Left renal pelvis (tissue), 4 donors: ENCODE measurements around the gene ALAS1. TPM values are rescaled to one million over a fixed set of nuclear protein-coding genes. Genes with fewer than 3 reads are reported as not detected.

Source experiments
- DNase-seq, 4 donors: peaks; one replicate each; pipeline ENCODE4 v3.0.0-alpha.2; 2013; ENCODE audit warnings: low read depth in 4 of 4, low spot score in 3 of 4
- polyA plus RNA-seq, 4 donors: library from polyadenylated mRNA; unstranded; fragments of 120-200 nt; gene quantifications; one replicate each; pipeline ENCODE4 v1.2.1, GENCODE V29; 2013; ENCODE audit not compliant: insufficient read length in 4 of 4

ALAS1 gene
- polyA plus RNA-seq, 4 donors: 28.8 to 50.7 (median 47.9) TPM

DNA sequence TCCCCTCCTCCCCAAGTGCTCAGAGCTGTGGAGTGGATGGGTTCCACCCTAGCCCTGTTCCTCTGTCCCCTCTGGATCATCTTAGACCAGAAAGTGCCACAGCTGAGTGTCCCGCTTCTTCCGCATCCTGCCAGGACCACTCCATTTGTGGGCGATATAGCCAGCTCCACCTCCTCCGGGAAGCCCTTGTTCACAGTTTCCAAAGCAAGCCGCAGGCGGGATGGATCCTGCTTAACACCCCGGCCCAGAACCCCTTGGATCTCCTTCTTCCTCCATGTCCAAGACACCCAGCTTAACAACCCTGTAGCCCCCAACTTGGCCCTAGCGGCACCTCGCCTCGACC lies 490 bp upstream of the ALAS1 start:
- no peak for DNase-seq

DNA sequence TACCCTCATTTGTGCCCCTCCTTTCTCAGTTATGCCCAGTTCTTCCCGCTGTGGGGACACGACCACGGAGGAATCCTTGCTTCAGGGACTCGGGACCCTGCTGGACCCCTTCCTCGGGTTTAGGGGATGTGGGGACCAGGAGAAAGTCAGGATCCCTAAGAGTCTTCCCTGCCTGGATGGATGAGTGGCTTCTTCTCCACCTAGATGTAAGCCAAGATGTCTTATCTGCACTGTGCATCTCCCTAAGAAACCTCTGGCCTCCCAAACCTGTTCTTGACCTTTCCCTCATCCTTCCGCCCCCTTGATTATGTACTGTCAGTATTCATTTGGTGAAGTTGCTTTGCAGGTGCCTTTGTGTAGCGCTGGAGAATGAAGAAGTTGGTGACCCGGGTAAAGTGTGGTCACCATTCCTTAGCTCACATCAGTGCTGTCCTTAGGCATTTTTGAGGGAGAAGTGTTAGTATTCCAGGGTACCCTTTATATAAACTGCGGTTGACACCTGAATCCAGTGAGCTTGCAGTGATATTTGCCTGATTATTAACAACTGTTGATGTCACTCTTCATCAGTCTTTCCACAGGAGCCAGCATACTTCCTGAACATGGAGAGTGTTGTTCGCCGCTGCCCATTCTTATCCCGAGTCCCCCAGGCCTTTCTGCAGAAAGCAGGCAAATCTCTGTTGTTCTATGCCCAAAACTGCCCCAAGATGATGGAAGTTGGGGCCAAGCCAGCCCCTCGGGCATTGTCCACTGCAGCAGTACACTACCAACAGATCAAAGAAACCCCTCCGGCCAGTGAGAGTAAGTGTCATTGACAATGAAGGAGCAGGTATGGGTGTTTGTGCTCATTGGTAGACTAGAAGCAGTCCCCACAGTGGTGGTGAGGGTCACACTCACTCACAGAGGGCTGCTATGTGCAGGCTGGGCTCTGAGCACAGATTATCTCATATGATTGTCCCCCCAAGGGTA lies 966 bp downstream of the ALAS1 start:
- DNase-seq: no peak

DNA sequence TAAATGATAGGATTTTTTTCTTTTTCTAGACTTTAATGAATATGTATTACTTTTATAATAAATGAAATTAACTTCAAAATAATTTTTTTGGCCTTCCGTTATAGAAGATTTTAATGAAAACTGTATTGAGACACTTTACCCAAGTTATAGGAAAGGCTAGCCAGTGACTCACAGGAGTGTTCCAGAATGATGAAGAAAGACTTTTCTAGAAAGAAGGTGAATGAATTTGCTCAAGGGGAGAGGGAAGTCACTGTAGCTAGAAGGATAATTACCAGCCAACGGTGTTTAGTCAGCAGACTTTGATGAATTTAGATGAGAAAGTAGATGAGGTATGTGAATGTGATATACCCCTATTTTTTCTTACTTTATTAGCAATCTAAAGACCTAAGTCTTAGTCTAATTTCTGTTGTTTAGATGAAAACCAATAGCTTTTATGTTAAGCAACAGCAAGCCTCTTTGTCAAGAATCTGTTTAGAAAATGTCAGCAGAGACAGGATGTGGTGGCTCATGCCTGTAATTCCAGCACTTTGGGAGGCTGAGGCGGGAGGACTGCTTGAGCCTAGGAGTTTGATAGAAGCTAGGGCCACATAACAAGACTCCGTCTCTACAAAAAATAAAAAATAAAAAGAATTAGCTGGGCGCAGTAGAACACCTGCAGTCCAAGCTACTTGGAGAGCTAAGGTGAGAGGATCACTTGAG lies 3.2 kb downstream of the ALAS1 start:
- DNase-seq: no peak

DNA sequence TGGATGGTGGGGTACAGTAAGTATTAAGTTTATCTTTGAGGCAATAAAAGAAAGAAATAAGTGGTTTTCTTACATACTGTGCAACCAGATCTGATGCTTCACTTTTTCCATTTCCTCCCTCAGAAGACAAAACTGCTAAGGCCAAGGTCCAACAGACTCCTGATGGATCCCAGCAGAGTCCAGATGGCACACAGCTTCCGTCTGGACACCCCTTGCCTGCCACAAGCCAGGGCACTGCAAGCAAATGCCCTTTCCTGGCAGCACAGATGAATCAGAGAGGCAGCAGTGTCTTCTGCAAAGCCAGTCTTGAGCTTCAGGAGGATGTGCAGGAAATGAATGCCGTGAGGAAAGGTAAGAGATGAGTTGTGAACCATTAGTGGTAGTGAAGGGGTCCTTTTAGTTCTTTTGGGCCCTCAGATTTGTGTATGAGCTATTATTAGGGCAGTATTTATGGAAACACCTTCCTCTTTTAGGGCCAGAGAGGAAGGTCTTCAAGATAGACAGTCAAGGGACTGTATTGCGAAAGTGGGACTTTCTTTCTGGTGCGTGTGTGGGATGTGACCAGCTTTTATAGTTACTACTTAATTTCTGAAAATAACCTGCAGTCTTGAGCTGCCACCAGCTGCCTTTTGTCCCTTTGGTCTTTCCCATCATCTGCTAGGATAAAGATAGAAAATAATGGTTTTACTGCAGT lies 4.6 kb downstream of the ALAS1 start:
- DNase-seq: no peak

DNA sequence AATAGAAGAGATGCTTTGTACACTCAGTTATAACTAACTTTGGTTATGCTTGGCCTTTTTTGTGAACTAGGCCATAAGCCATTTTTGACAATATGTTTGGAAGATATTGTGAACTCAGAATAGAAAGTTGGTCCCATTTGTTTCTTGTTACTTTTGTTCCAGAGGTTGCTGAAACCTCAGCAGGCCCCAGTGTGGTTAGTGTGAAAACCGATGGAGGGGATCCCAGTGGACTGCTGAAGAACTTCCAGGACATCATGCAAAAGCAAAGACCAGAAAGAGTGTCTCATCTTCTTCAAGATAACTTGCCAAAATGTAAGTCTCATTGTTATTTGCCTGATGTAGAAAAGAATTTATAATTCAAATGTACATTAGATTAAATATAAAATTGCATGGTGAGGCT lies 5.7 kb downstream of the ALAS1 start:
- no peak for DNase-seq

DNA sequence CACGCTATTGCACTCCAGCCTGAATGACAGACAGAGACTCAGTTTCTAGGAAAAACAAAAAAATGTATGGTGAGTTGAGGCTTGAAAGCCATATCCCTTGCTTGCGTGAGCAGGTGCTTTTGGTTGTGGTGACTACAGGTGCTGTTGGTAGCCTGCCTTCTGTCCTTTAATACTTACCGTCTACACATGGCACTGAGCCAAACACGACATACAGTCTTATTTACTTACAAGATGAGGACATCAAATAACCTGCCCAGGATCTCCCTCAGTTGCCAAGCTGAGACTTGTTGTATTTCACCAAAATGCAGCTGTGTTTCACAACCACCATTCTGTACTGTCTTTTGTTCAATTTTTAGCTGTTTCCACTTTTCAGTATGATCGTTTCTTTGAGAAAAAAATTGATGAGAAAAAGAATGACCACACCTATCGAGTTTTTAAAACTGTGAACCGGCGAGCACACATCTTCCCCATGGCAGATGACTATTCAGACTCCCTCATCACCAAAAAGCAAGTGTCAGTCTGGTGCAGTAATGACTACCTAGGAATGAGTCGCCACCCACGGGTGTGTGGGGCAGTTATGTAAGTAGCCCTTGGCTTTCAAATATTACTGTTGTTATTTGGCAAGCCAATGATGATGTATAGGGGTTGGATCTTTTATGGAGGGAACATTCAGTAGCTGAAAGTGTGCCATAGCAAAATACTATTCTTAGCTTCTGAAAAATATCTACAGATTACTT lies 6.5 kb downstream of the ALAS1 start:
- DNase-seq: no peak

DNA sequence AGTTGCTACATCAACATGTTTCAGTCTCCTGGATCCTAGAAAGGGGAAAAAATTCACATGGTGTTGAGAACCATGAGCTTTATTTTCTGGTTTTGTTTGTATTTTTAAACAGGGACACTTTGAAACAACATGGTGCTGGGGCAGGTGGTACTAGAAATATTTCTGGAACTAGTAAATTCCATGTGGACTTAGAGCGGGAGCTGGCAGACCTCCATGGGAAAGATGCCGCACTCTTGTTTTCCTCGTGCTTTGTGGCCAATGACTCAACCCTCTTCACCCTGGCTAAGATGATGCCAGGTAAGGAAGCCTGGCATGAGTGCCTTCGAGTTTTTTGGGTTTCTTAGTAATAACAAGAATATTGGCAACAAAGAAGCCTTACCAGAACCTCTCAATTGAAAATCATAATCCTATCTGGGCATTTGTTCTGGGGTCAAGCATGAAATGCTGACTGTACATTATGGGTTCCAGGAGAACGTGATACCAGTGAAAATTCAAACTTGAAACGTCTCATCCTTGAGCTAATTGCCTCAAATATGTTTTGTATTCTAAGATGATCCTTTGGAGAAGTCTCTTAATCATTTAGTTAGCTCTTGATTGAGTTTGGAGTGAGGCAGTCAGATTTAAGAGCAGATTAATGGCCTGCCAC lies 7.9 kb downstream of the ALAS1 start:
- DNase-seq: no peak

- no peak for DNase-seq
These were observed 10.6 kb downstream of the ALAS1 start for GRCh38 chr3:52208556-52208955.

DNA sequence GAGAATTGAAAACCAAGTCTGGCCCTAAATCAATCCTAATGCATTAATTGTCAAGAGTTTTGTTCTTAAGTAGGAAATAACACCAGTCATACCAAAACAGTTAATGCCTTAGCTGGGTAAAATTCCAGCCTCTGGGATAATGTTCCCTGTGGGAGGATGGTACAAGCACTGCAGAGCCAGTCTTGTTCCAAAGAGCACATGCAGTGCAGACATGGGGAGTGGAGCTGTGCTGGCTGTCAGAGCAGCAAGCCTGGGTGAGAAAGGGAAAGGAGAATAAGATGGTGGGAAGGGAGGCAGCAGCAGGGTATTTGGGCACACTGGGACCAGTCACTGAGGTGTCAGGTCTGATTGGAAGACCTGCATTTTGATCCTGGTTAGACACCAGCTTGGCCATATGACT lies 12.1 kb downstream of the ALAS1 start:
- no peak for DNase-seq

GRCh38 chr3:52210550-52211046 lies 12.6 kb downstream of the ALAS1 start:
- DNase-seq: no peak

GRCh38 chr3:52211268-52211891 lies 13.4 kb downstream of the ALAS1 start:
- DNase-seq: no peak

GRCh38 chr3:52213005-52213404 lies 15.0 kb downstream of the ALAS1 start:
- DNase-seq: no peak

DNA sequence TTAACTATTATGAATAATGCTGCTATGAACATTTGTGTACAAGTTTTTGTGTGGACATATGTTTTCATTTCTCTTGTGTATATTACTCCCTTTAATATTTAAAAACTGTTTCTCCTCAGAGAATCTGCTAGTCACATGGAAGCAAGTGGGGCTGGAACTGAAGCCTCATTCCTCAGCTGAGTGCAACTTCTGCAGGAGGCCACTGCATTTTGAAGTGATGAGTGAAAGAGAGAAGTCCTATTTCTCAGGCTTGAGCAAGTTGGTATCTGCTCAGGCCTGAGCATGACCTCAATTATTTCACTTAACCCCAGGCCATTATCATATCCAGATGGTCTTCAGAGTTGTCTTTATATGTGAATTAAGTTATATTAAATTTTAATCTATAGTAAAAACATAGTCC lies 15.9 kb downstream of the ALAS1 start:
- no peak for DNase-seq

DNA sequence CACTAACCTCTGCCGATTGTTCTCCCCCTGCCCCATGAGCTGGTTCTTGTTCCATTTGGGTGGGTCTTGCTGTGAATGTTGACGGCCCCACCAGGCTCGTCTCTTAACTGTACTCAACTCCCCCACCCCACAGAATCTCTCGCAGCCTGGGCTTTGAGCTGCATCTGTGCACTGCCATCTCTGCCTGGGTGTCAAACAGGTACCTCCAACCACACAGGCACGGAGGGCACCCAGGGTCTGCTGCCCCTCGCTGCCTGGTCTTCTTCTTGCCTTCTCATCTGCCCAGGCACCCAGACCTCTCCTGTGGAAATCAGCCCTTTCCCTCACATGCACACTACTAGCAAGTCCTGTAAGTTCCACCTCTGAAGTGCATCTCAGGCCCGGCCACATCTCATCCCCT lies 17.4 kb downstream of the ALAS1 start:
- DNase-seq: no peak

DNA sequence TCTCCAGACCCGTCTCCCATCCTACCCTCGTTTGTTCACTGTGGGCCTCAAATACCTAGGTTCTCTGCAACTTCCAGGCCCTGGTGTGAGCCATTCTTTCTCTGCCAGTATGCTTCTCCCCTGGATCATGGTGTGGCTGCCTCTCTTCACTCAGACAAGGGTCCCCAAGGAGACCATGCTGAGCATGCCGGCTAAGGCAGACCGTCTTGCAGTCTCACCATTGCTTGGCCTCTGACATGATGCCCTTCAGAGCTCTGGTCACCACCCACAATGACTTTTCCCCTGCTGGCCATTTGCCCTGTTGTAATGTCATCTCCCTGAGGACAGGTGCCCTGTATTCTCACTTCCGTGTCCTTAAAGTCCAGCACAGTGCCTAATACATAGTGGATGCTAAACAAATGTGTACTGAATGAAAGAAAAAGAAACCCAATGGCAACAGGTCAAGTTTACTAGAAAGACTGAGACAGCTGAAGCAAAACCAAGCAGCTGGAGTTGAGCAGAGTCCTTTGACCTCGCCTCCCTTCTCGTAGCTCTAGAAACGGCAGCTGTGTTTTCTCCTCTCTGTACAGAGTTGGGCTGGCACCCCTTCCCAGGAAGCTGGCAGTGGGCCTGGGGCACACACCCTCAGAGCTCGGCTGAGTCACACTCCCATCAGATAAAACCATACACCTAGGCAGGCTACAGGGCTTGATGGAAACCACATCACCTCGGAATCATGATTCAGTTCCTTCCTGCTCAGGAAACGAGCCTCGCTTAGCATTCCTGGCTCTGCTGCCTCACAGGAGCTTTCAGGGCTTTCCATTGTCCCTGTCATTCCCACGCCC lies 18.8 kb downstream of the ALAS1 start:
- no peak for DNase-seq

GRCh38 chr3:52217409-52217805 lies 19.4 kb downstream of the ALAS1 start:
- no peak for DNase-seq

DNA sequence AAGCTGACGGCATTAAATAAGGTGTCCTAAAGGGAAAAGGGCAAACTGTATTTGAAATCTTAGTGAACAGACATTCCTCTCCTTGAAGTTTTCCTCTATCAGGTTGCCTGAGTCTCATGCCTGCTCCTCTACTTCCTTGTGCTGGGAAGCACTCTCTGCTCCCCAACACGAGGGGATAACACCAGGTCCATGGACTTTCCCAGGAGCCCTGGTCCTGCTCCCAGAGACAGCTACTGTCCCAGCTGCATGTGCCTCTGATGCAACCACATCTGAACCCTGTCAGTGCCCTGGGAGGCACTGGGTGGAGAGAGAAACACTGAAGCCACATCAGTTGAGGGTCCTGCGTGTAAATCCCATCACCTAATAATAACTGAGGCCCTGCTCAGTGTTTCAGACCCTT lies 20.1 kb downstream of the ALAS1 start:
- DNase-seq: no peak

GRCh38 chr3:52218454-52218853 lies 20.5 kb downstream of the ALAS1 start:
- DNase-seq: no peak
